NCI-H526 treated with DMSO at 0.1 percent for 48 hours (cell line): ENCODE results near the gene ZFP1.

Experiments used
- DNase-seq: peaks from one replicate; lab custom pipeline; 2025; lab: John Stamatoyannopoulos, UW

The ZFP1 gene

DNA sequence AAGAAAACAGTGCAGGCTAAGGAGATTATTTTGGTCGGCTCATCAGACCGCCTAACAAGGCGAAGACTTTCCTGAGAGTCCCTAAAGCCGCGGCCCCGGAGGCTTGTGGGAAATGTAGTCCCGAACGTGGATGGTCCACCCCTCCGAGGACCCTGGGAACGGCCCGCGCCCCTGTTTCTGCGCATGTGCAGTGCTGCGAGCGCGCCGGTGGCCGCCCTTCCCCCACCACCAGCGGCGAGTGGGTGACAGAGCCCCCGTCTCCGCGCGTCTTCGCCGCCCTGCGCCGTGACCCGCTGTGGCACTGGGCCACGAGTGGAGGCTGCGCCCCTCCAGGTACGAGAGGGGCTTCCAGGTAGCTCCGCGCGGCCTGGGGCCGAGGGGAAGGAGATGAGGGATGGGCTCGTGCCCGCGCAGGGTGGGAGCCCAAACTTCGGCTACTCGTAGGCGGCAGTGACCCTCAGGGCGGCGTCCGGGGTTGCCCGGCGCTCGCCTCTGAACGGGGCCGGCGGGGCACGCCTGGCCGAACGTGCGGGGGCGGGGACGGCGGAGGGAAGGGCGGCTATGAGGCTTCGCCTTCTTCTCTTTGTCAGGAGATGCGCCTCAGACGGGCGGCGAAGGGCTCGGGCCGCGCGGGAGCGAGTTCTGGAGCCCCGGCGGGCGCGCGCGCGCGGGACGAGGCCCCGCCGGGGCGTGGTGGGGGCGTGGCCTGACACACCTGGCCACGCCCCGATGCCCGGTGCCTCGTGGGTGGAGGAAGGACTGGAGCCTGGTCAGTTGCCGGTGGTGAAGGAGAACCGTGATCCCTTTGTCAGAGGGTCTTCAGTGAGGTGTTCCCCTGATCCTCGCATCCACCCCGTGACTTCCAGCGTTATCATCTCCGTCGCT lies at the start of gene ZFP1:
TSS of gene ZFP1 (plus strand) at position 214 of the 885 bp plus-strand sequence. CDS start 4,428 bp downstream, outside the sequence.
- DNase-seq: peak; percentile 74

DNA sequence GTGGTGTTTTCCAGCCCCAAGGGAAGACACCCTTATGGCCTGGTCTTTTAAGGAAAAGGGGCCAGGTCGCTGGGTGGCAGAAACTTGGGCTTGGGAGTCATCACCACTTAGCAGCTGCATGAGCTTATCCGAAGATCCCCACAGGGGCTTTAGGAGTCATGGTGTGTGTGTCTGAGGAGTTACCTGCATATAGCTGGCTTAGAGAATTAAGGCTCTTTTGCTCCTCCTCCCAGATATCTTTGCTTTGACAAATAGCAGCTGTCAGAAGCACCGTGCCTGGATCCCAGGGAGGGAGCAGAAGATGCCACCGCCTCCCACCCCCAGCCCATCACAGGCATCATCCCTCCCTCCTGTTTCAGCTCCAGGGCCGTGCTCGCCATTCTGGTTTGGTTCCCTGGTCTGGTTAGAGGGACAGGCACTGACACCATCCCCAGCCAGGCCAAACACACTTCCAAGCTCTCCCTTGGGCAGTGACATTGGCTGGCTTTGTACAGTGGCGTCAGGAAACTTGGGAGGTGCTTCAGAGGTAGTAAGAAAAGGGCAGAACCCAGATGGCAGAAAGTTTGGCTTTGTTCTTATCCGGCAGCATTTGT lies 49.2 kb upstream of the ZFP1 start:
- DNase-seq: no peak

DNA sequence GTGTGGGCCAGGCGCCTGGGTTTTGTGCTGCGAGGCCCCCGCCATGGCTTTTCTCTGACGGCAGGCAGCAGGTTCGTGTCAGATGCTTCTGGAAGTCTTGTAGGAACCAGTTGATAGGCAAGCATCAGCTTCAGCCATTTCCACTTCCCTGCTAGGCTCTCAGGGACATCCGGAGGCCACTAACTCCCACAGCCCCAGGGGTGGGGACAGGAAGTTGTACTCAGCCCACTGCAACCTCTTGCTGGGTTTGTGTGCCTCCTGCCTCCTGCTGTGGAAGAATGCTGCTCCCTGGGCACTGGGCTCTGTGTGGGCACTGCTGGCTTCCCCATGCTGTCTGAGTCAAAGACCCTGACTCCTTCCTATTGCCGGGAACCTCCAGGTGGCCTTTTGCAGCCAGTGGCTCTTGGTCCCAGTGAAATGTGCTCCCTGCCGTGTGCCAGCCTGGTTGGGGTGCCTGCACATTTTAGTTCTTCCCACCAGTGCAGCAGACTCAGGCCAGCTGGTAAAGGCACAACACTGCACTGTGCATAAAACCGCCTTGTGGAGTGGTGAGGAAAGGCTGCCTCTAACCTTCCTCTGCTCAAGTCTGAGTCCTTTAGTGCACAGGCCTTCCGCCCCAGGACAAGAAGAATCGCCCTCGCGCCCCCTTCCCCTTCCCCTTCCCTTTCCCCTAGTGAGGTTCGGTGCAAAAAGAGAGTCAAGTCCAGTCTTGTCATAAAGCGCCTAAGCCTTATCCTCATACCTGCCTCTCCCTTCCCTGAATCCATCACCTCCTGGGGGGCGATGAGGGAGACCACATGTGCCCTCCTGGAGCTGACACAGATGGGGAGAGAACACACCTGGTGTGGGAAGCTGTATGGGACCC lies 48.4 kb upstream of the ZFP1 start:
- no peak for DNase-seq

DNA sequence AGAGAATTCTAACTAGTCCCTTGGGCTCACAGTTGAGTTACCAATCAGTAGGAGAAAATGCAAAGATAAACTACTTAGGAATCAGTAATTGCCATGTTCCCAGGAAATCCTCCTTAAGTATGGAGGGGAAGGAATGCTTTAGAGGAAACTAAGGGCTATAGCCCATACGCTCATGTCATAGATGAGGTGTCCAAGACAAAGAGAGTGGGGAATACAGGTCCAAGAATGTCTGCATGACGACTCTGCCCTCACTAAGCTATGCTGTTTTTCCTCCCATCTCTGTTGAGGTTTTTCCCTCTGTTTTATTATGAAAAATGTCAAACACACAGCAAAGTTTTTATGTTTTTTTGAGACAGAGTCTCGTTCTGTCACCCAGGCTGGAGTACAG lies 47.7 kb upstream of the ZFP1 start:
- DNase-seq: no peak

DNA sequence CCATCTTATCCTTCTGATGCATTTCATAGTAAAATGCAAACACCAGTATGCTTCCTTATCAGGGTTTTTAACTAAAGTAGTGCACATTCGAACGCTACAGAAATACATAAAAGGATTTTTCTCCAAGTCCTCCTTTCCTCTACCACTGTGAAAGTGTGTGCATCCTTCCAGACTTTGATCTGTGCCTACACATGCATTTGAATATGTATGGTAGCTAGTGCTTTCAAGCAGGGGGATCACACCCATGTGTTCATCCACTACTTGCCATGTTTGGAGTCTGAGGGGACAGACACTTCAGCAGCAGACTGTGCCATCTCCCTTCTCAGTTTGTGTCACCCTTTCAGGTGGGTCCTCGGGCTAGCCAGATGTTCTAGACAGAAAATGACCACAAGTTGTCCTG lies 46.7 kb upstream of the ZFP1 start:
- no peak for DNase-seq

DNA sequence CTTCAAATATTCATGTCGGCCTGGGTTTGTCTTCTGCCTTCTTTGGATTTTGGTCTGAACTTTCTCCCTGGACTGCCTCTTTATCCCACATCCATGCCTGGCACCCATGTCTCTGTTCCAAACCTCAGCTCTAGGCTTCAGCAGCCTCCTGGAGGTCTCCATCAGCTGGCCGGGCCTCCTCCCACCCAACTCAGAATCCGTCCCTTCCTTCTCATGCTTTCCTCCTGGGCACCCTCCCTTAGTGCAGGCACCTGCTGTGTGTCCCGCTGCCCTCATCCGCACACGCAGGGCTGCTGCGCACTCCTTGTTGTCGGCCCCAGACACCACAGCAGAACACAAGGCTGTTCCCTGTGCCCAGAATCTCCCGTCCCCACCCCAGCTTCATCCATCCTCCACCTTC lies 45.7 kb upstream of the ZFP1 start:
- no peak for DNase-seq

DNA sequence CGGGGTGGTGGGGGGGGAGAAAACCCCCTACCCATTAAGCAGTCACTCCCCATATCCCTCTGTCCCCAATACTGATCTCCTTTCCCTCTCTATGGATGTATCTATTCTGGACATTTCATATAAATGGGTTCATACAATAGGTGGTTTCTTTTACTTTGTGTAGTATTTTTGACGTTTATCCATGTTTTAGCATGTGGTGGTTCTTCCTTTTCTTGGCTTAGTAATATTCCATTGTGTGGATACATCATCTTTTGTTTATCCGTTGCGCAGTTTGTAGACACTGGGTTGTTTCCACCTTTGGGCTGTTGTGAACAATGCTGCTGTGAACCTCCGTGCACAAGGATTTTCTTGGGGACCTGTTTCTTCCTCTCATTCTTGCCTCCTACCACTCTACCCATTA lies 44.3 kb upstream of the ZFP1 start:
- no peak for DNase-seq

DNA sequence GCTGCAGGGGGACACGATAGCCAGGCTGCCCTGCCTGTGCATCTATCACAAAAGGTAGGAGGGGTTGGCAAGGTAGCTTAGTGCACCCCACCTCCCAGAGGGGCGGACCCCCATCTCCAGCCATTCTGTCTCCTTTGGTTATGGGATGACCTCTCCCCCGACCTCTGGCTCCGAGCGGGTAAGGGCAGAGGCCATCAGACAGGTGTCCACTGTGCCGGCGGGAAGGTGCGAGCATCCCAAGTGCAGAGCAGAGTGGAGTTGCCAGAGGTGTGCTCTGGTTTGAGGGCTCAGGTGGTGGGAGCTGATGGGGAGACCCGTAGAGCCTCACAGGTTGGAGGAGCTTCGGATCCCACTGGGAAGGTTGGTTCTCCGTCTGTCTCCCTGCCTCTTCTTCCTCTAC lies 43.5 kb upstream of the ZFP1 start:
- DNase-seq: no peak

DNA sequence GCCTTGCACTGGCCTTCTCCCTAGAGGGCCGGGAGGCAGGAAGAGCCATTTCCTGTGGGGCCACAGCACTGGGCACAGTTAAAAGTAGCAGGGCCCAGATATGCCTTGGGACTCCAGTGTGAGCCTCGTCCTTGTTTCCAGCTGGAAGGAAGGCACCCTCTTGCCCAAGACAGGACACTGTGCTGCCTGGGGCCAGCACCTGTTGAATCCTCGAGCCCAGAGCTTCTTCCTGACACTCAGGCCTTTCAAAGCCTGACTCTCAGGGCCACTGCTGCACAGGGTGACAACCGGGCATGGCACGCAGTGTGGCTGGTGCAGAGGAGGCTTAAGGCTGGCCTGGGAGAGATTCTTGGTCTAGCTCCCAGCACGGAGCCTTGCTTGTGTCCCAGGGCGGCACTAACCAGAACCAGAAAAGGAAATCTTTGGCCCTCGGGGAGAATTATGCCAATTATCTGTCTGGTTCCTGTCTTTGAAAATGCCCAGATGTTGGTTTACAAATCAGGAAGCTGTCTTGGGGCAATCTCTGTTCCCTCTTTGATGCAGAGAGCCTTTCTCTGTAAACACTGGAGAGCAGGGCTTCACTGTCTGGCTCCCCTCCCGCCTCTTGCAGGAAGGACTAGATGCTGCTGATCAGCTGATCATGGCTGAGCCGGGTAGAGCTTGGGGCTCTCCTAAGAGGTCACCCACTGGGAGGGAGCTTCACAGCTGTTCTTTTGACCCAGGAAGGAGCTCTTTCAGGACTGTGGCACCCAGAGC lies 42.8 kb upstream of the ZFP1 start:
- DNase-seq: no peak

DNA sequence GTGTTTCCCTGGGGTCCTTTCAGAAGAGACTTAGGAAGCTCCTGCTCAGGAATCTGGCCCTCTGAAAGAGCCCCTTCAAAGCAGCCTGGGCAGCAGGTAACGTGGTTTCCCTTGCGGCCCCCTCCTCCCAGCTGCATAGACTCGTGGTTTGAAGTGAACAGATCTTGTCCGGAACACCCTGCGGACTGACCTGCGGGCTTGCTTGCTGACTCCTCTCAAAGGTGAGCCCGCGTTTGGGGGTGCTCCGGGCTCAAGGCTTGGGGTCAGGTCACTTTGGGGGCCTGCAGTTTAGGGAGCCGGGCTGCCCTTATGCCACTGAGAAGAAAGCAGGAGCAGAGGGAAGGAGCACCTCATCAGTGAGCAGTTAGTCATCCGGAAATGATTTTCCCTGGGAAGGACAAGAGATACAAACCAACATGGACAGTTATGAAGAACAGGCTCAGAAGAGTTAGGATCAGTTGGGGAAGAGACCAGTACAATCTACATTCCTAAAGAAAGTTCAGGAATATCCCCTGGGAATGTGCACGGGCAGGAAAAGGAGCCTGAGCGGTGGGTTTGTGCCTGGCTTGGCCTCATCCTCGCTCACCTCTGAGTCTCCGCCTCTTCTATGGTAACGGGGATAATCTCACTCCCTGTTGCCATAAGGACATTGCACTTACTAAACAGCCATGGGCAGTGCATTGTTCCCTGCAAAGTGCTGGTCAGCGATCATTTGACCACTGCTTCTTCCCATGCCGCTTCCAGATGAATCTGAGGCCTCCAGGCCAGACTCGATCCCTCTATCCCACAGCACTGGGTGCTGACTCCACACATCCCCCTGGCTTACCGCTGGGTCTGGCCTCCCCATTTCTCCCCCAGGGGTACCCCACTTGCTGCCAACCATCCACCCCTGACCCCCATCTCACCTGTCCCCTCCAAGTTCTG lies 41.7 kb upstream of the ZFP1 start:
- no peak for DNase-seq

DNA sequence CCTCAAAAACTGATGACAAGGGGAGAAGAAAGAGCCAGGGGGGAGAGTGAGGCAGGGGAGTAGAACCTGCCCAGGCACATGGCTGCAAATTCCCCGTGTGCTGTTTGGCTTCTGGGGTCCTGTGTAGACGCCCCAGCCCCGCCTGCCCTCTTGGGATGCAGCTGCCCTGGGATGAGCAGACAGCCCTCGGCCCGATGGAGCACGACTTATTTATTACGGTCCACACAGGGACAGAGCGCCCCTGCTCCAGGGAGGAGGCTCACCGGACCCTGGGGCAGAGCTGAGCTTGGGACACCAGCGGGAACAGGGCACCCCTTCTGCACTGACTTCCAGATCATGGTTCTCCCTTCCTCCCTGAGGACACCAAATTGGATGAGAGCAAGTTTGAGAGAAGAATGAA lies 40.8 kb upstream of the ZFP1 start:
- no peak for DNase-seq

DNA sequence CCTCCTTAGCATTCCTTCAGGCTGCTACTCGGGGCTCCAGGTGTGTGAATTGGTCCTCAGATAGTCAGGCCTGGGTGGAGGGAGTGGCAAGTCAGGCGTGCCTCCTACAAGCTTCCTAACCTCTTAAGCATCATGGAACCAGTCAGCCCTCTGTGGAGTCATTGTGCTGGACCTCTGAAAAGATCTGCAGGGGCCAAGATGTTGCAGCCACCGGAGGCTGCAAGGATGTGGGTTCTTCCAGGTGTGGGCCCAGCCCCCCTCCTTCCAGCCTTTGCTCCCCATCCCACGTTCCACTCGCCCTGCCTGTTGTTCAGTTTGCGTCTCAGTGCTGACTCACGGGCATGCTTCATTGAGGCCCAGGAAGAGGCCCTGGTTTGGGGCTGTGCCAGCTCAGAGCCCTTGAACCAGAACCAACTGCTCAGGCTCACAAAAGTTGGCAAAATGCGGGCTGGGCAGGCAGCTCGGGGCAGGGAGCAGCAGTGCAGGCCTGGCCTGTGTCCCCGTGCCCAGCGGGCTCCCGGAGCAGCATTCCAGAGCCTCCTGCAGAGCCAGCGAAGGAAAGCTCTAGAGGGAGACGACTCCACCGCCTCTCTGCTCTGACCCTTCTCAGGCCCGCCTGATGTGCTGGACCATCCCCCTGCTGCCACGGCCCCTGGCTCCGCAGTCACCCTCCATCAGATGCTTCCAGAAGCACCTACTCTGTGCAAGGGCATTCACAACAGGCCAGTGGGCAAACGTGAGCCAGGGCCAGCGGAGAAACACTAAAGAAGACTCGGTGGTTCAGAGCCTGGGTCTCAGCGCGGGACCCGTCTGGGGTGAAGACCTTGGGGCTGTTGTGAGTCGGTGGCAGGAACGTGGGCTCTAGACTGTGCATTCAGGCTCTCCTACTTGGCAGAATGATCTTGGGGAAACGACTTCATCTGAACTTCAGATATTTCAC lies 39.3 kb upstream of the ZFP1 start:
- DNase-seq: no peak

DNA sequence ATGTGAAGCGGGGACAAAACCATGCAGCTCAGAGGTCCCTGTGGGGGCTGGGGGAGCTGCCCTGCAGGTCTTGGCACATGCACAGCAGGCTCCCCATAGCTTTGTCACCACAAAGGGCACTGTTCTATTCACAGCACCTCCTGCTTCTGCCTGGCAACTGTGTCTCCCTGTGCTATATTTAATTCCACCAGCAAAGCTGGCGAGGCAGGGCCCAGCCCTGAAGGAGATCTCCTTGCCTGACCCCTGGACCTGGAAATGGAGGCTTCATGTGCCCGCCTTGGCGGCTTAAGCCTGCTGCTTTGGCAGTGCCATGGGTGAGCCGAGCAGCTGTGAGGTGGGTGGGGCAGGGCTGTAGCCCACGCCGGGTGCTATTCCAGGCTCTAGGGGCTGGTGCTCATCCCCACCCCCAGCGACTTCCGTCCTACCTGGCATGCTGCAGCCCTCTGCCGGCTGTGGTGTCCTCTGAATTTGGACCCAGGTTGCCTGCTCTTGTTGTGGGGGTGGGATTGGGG lies 38.5 kb upstream of the ZFP1 start:
- no peak for DNase-seq

DNA sequence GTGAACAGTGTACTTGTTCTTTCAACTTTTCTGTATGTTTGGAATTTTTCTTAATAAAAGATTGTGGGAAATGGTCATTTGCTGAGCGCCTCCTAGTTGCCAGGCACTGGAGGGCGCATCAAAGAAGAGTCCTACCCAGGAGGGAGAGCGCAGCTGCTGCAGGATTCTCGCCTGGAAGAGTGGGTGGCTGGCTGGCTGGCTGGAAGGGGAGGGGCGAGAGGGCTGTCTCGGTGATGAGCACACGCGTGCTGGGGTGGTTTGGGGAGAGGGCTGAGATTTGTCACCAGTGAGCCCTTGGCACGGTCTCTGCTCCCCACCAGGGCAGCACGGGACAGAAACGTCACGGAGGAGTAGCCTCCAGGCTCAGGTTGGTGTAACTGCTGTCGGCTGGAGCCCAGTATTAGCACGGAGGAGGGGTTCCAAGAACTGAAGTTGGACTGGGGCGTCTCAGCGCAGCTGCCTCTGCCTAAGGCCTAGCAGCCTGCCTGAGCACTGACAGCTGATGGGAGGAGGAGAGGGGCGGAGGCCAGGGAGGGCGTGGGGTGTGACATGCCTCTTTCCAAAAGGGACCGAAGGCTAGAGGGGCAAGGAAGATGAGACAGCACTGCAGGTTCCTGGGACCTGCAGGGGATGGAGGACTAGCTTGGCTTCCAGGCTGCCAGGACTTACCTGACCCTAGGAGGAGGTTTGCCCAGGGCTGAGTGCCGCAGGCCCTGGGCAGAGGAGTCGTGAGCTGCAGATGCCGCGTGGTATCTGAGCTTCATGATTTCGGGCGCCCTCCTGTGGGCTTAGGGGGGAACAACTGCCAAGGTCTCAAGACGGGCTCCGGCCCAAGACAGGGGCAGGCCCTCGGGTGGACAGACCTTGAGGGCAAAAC lies 37.4 kb upstream of the ZFP1 start:
- peak; percentile 31 for DNase-seq

DNA sequence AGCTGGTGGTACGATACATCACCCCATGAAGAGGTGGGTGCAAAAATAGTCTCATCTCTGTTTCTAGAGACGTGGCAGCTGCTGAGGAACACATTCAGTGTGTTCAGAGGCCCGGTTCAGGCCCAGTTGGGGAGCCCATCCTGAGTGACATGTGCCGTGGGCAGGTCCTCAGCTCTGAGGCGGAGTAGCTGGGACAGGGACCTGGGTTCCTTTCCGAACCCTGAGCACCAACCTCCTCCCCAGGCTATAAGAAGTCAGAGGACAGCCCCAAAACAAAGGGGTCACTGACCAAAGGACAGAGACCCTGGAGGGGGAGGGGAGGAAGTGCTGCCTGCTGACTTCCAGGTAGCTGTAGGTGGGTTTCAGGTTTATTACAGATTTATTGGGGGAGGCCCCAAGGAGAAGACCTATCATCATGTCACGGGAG lies 36.8 kb upstream of the ZFP1 start:
- no peak for DNase-seq

DNA sequence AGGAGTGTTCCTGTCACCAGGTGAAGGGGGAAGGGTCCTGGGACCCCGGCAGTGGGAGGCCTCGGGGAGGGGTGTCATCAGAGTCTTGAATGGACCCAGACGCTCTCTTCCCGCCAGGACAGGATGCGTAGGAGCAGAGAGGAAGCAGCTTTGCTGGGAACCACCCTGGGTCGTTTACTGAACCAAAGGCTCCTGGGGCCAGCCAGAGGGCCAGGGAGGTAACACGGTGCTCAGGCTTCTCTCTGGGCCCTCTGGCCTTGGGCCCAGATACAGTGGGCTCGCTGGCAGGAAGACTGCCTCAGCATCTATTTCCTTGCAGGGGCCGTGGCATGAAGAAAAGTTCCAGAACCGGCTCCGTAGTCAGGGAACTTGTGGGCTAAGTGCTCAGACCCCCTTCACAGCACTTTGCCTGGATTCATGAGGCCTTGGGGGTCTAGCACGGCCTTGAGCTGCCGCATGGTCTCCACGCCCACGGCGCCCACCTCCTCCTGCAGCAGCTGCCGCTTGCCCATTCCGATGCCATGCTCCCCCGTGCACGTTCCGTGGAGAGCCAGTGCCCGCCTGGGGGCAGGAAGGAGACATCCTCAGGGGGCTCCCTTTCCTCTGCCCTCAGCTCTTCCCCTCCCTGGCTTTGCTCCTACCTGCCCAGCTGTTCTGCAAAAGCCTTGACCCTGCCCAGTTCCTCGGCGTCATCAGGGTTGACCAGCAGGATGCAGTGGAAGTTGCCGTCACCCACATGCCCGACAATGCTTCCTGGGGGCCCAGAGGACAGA lies 36.2 kb upstream of the ZFP1 start:
- DNase-seq: no peak

DNA sequence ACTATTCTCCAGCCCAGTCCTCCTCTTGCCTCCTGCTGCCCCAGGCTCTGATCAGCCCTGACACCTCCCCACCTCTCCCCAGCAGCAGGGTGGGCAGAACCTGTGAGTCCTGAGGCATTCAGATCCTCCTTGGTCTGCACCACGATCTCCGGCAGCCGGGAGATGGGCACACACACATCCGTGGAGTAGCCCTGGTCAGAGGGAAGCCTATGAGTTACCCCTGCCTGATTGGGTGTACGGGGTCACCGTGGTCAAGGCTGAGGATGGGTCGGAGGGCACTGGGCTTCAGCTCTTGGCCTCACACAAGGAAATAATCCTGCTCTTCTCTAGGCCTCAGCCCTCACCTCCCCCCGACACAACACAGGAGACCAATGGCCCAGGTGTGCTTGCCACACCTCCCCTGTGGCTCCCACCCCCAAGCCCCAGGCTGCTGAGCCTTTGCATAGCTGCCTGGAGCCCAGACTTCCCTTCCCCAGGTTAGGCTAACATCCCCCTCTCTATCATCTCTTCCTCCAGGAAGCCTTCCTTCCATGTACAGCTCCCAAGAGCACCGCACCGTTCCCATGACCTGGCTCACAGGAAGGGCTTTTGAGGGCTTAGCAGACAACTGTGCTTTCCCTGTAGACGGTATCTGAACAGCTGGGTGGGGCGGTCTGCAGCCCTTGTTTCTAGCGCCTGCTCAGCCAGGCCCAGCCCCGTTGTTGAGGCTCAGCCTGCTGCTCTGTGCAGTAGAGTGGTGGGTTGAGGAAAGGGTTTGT lies 35.4 kb upstream of the ZFP1 start:
- no peak for DNase-seq
